GM23338 (cell line): ENCODE measurements around the gene GNRH2. TPM values are rescaled to one million over a fixed set of nuclear protein-coding genes. Genes with fewer than 3 reads are reported as not detected.
A peak's percentile ranks its signal among the peaks of the same experiment; 100 is the strongest.

Experiments used
- ATAC-seq: fragments of 200-7000 bp; cut with Tn5 transposase; 3 replicates; pipeline ENCODE4 v1.9.1; 2020
- DNase-seq: peaks from one replicate; pipeline ENCODE4 v3.0.0-alpha.2; 2015; ENCODE audit warnings: low spot score
- H2AFZ ChIP-seq: fragments of 200-600 bp; sonication (generic); 2 replicates; pipeline ENCODE4 v1.8.0; 2016; ENCODE audit warnings: antibody characterized with exemption, mild to moderate bottlenecking, moderate library complexity
- H3F3A ChIP-seq: fragments of 200-600 bp; sonication (generic); replicated peaks from 2 replicates; pipeline ENCODE4 v1.8.0; 2017; ENCODE audit warnings: antibody characterized with exemption, mixed run types, low read depth
- H3K27ac ChIP-seq: fragments of 200-600 bp; sonication (generic); 2 replicates; pipeline ENCODE4 v1.6.1; 2016; ENCODE audit warnings: low read depth
- H3K27me3 ChIP-seq: fragments of 200-600 bp; sonication (generic); 2 replicates; pipeline ENCODE4 v1.8.0; 2016; ENCODE audit warnings: mild to moderate bottlenecking, mixed run types, moderate library complexity; ENCODE audit not compliant: insufficient read depth
- H3K36me3 ChIP-seq: fragments of 200-600 bp; sonication (generic); 2 replicates; pipeline ENCODE4 v1.8.0; 2016; ENCODE audit warnings: mild to moderate bottlenecking; ENCODE audit not compliant: insufficient read depth
- H3K4me1 ChIP-seq: fragments of 200-600 bp; sonication (generic); 2 replicates; pipeline ENCODE4 v1.8.0; 2016; ENCODE audit warnings: mild to moderate bottlenecking, moderate library complexity; ENCODE audit not compliant: insufficient read depth
- H3K4me2 ChIP-seq: fragments of 200-600 bp; sonication (generic); 2 replicates; pipeline ENCODE4 v1.7.1; 2017; ENCODE audit warnings: mixed run types
- H3K4me3 ChIP-seq: fragments of 200-600 bp; sonication (generic); 2 replicates; pipeline ENCODE4 v1.6.1; 2016; ENCODE audit warnings: mixed run types
- H3K79me2 ChIP-seq: fragments of 200-600 bp; sonication (generic); replicated peaks from 2 replicates; pipeline ENCODE4 v1.8.0; 2017; ENCODE audit warnings: mild to moderate bottlenecking; ENCODE audit not compliant: insufficient read depth
- H3K9me2 ChIP-seq: fragments of 200-600 bp; sonication (generic); 2 replicates; pipeline ENCODE4 v1.8.0; 2017; ENCODE audit not compliant: insufficient read depth
- H4K20me1 ChIP-seq: fragments of 200-600 bp; sonication (generic); replicated peaks from 2 replicates; pipeline ENCODE4 v1.8.0; 2017; ENCODE audit warnings: mild to moderate bottlenecking; ENCODE audit not compliant: insufficient read depth
- H3K27ac Mint-ChIP-seq: 2 replicates; pipeline ENCODE4 v1.8.0; 2020; ENCODE audit warnings: inconsistent platforms, mild to moderate bottlenecking, moderate library complexity, mixed read lengths
- H3K27me3 Mint-ChIP-seq: 3 replicates; pipeline ENCODE4 v1.8.0; 2022; ENCODE audit warnings: low read depth, mild to moderate bottlenecking, moderate library complexity, mixed read lengths, inconsistent platforms; ENCODE audit not compliant: insufficient read depth, poor library complexity
- H3K36me3 Mint-ChIP-seq: 3 replicates; pipeline ENCODE4 v1.8.0; 2021; ENCODE audit warnings: low read depth, mild to moderate bottlenecking, inconsistent platforms, moderate library complexity, mixed read lengths
- H3K4me1 Mint-ChIP-seq: 3 replicates; pipeline ENCODE4 v1.8.0; 2020; ENCODE audit warnings: mild to moderate bottlenecking, inconsistent platforms, mixed read lengths
- H3K4me3 Mint-ChIP-seq: 3 replicates; pipeline ENCODE4 v1.8.0; 2021; ENCODE audit warnings: moderate library complexity, mild to moderate bottlenecking, inconsistent platforms, mixed read lengths
- H3K9me3 Mint-ChIP-seq: 3 replicates; pipeline ENCODE4 v1.8.0; 2020; ENCODE audit warnings: moderate library complexity, mild to moderate bottlenecking, inconsistent platforms, mixed read lengths
- CREB1 ChIP-seq: fragments of 250-450 bp; sonication (Bioruptor Pico); IDR thresholded peaks from 2 replicates; pipeline ENCODE4 v1.5.0; 2020; ENCODE audit warnings: low read depth, mild to moderate bottlenecking, moderate library complexity
- CTCF ChIP-seq, 2 experiments: fragments of 200-600 bp in 1 of 2; sonication (generic) in 1 of 2; conservative IDR thresholded peaks; 2 replicates each; pipeline versions ENCODE4 v1.5.1 to v1.6.1; 2016 to 2017; ENCODE audit warnings: antibody characterized with exemption in 2 of 2, low read depth in 2 of 2, mild to moderate bottlenecking in 2 of 2, moderate library complexity in 1 of 2
- STAT1 ChIP-seq: IDR thresholded peaks from one replicate; pipeline ENCODE4 v1.6.1; 2016; ENCODE audit warnings: antibody characterized with exemption; ENCODE audit not compliant: unreplicated experiment
- ZNF331 ChIP-seq: fragments of 250-450 bp; sonication (Bioruptor Pico); IDR thresholded peaks from 2 replicates; pipeline ENCODE4 v1.5.0; 2020; ENCODE audit warnings: low read depth, mild to moderate bottlenecking, moderate library complexity
- polyA plus RNA-seq: library from polyadenylated mRNA; unstranded; fragments of >200 nt; fragmentation: Nextera tagmentation; extraction: Ambion mirVana; gene quantifications from 2 replicates; pipeline ENCODE4 v1.2.1, GENCODE V29; 2016
- total RNA-seq: library from RNA; depleted of rRNA; stranded (reverse); fragments of >200 nt; shearing (Covaris generic); gene quantifications from 2 replicates; pipeline ENCODE4 v1.2.3, GENCODE V29; 2014
- TF ChIP-seq, protein P1 (sequence below): IDR thresholded peaks from 2 replicates; pipeline ENCODE4 v1.6.1; 2016; ENCODE audit warnings: antibody characterized with exemption
- TF ChIP-seq, protein P2 (sequence below): fragments of 250-450 bp; sonication (Bioruptor Pico); IDR thresholded peaks from 2 replicates; pipeline ENCODE4 v1.5.0; 2020; ENCODE audit warnings: mild to moderate bottlenecking, moderate library complexity

The GNRH2 gene
- total and polyA plus RNA-seq, 2 experiments from 2014 or later, result not detected

GRCh38 chr20:3047486-3048419 is 4.3 kb downstream of the GNRH2 start:
- Histone ChIP-seq H2AFZ (no peak overlapping the region), H3K4me3 (peak overlapping the region; percentile 94), H3F3A (peaks cover 11% of the 10 kb centered on the region; the same call in 1 of the 2 replicates), H3K79me2 (peaks cover 11% of the 10 kb centered on the region), H3K27me3 (no peaks in the 10 kb centered on the region), H3K4me2 (peak overlapping the region; percentile 96), H3K27ac (no peak overlapping the region), H3K9me2 (peaks cover 4% of the 10 kb centered on the region; the same call in 1 of the 2 replicates), H3K36me3 (peaks cover 18% of the 10 kb centered on the region; the same call in 1 of the 2 replicates), H3K4me1 (peaks cover 10% of the 10 kb centered on the region), H4K20me1 (peaks cover 10% of the 10 kb centered on the region)
- ATAC-seq, result no peak
- H3K4me3 Mint-ChIP-seq, result peak overlapping the region; percentile 85
- TF ChIP-seq CREB1 (CRISPR knock-in tag), result no peak
- TF ChIP-seq, protein P1, sequence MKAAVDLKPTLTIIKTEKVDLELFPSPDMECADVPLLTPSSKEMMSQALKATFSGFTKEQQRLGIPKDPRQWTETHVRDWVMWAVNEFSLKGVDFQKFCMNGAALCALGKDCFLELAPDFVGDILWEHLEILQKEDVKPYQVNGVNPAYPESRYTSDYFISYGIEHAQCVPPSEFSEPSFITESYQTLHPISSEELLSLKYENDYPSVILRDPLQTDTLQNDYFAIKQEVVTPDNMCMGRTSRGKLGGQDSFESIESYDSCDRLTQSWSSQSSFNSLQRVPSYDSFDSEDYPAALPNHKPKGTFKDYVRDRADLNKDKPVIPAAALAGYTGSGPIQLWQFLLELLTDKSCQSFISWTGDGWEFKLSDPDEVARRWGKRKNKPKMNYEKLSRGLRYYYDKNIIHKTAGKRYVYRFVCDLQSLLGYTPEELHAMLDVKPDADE, result no peak
- no peak for TF ChIP-seq CTCF (conservative IDR thresholded peaks at IDR 0.05; ENCODE audit: low read depth in 2 of 2)
- TF ChIP-seq ZNF331 (CRISPR knock-in tag), result no peak
- no peak for TF ChIP-seq STAT1
- H3K9me3 Mint-ChIP-seq, result no peaks in the 10 kb centered on the region
- H3K36me3 Mint-ChIP-seq, result peaks cover 39% of the 10 kb centered on the region
- peaks cover 11% of the 10 kb centered on the region for H3K4me1 Mint-ChIP-seq
- no peak for DNase-seq
- no peak overlapping the region for H3K27ac Mint-ChIP-seq
- H3K27me3 Mint-ChIP-seq, result peaks cover 13% of the 10 kb centered on the region

DNA sequence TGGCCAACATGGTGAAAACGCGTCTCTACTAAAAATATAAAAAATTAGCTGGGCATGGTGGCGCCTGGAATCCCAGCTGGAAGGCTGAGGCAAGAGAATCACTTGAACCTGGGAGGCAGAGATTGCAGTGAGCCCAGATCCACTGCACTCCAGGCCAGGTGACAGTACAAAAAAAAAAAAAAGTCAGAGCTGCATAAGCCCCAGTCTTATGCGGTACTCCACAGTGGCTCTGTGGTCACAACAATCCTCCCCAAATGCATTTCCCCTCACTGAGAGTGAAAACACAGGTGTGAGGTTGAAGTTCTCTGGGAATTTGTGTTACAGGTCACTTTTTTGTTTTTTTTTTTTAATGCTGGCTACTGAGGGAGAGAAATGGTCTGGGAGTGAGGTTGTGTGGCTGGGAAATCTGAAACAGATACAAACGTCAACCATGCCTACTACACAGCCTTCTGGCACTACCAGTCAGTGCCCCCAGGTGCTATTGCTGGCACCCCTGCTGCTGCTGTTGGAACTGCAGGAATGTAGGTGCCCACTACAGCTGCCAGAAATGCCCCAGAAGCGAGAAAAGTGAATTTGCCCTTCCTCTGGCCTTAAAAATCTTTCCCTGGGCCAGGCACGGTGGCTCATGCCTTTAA is 8.1 kb downstream of the GNRH2 start:
- DNase-seq (no peak), ATAC-seq (no peak)
- no peak overlapping the region for H3K4me2 ChIP-seq
- H3F3A ChIP-seq, result peaks cover 11% of the 10 kb centered on the region; the same call in 1 of the 2 replicates
- peaks cover 18% of the 10 kb centered on the region; the same call in 1 of the 2 replicates for H3K36me3 ChIP-seq
- H3K36me3 Mint-ChIP-seq, result peaks cover 36% of the 10 kb centered on the region
- H4K20me1 ChIP-seq, result peaks cover 10% of the 10 kb centered on the region
- no peak overlapping the region for H3K4me3 ChIP-seq
- no peak overlapping the region for H2AFZ ChIP-seq
- H3K27ac ChIP-seq, result peak overlapping the region; percentile 39; the same call in 1 of the 2 replicates
- H3K79me2 ChIP-seq, result peaks cover 11% of the 10 kb centered on the region
- H3K4me1 Mint-ChIP-seq, result peaks cover 5% of the 10 kb centered on the region
- no peaks in the 10 kb centered on the region for H3K27me3 ChIP-seq
- H3K4me3 Mint-ChIP-seq, result no peak overlapping the region
- H3K27me3 Mint-ChIP-seq, result peaks cover 4% of the 10 kb centered on the region
- H3K4me1 ChIP-seq, result no peaks in the 10 kb centered on the region
- H3K9me3 Mint-ChIP-seq, result no peaks in the 10 kb centered on the region
- no peaks in the 10 kb centered on the region for H3K9me2 ChIP-seq
- no peak overlapping the region for H3K27ac Mint-ChIP-seq
- TF ChIP-seq, protein P1, result no peak
- TF ChIP-seq, protein P2, sequence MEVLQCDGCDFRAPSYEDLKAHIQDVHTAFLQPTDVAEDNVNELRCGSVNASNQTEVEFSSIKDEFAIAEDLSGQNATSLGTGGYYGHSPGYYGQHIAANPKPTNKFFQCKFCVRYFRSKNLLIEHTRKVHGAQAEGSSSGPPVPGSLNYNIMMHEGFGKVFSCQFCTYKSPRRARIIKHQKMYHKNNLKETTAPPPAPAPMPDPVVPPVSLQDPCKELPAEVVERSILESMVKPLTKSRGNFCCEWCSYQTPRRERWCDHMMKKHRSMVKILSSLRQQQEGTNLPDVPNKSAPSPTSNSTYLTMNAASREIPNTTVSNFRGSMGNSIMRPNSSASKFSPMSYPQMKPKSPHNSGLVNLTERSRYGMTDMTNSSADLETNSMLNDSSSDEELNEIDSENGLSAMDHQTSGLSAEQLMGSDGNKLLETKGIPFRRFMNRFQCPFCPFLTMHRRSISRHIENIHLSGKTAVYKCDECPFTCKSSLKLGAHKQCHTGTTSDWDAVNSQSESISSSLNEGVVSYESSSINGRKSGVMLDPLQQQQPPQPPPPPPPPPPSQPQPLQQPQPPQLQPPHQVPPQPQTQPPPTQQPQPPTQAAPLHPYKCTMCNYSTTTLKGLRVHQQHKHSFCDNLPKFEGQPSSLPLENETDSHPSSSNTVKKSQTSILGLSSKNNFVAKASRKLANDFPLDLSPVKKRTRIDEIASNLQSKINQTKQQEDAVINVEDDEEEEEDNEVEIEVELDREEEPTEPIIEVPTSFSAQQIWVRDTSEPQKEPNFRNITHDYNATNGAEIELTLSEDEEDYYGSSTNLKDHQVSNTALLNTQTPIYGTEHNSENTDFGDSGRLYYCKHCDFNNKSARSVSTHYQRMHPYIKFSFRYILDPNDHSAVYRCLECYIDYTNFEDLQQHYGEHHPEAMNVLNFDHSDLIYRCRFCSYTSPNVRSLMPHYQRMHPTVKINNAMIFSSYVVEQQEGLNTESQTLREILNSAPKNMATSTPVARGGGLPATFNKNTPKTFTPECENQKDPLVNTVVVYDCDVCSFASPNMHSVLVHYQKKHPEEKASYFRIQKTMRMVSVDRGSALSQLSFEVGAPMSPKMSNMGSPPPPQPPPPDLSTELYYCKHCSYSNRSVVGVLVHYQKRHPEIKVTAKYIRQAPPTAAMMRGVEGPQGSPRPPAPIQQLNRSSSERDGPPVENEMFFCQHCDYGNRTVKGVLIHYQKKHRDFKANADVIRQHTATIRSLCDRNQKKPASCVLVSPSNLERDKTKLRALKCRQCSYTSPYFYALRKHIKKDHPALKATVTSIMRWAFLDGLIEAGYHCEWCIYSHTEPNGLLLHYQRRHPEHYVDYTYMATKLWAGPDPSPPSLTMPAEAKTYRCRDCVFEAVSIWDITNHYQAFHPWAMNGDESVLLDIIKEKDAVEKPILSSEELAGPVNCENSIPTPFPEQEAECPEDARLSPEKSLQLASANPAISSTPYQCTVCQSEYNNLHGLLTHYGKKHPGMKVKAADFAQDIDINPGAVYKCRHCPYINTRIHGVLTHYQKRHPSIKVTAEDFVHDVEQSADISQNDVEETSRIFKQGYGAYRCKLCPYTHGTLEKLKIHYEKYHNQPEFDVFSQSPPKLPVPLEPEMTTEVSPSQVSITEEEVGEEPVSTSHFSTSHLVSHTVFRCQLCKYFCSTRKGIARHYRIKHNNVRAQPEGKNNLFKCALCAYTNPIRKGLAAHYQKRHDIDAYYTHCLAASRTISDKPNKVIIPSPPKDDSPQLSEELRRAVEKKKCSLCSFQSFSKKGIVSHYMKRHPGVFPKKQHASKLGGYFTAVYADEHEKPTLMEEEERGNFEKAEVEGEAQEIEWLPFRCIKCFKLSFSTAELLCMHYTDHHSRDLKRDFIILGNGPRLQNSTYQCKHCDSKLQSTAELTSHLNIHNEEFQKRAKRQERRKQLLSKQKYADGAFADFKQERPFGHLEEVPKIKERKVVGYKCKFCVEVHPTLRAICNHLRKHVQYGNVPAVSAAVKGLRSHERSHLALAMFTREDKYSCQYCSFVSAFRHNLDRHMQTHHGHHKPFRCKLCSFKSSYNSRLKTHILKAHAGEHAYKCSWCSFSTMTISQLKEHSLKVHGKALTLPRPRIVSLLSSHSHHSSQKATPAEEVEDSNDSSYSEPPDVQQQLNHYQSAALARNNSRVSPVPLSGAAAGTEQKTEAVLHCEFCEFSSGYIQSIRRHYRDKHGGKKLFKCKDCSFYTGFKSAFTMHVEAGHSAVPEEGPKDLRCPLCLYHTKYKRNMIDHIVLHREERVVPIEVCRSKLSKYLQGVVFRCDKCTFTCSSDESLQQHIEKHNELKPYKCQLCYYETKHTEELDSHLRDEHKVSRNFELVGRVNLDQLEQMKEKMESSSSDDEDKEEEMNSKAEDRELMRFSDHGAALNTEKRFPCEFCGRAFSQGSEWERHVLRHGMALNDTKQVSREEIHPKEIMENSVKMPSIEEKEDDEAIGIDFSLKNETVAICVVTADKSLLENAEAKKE (CRISPR knock-in tag), result no peak
